ENCODE results near the gene TBX5. TPM values are rescaled to one million over a fixed set of nuclear protein-coding genes. Genes with fewer than 3 reads are reported as not detected.
A peak's percentile ranks its signal among the peaks of the same experiment; 100 is the strongest.

The TBX5 gene
- total and polyA plus RNA-seq, 2 of the 4 experiments (the other 2 are of a cell fraction) = 13.3 to 14.7 TPM

GRCh38 chr12:114408886-114409851, 3.2 kb upstream of the TBX5 start:
- TF ChIP-seq MAFK (IDR thresholded peaks at IDR 0.05; ENCODE audit: low read depth, low read length) (no peak), RFX5 (IDR thresholded peaks at IDR 0.05; ENCODE audit: low read depth, low read length) (no peak), POLR2A (IDR thresholded peaks at IDR 0.05; ENCODE audit: low read depth, low read length) (0 out of 2 replicates have a peak, but pooled peaks have one; percentile 45), CTCF (conservative IDR thresholded peaks at IDR 0.05; ENCODE audit: low read depth, low read length) (no peak), CEBPB (IDR thresholded peaks at IDR 0.05; ENCODE audit: low read depth, low read length) (peak; percentile 29; the same call in 1 of the 2 replicates), SMC3 (IDR thresholded peaks at IDR 0.05; ENCODE audit: low read depth, low read length) (no peak), CHD1 (IDR thresholded peaks at IDR 0.05; ENCODE audit: low read depth, low read length) (0 out of 2 replicates have a peak, but pooled peaks have one; percentile 4)
- dilution Hi-C loops (cut with HindIII; ENCODE audit: low sequenced_read_pairs, unreplicated experiment) = no loop called here
- peak overlapping the region; percentile 35; the same call in 1 of the 2 replicates for H2AK5ac ChIP-seq (ENCODE audit: low read depth, low read length)
- ATAC-seq (ENCODE audit: low read depth) (0 out of 2 replicates have a peak, but pooled peaks have one; percentile 4), DNase-seq (peak; percentile 79)
- peak overlapping the region; percentile 90 for H4K91ac ChIP-seq (ENCODE audit: insufficient read depth, low read depth, low read length)
- H3K23ac ChIP-seq (ENCODE audit: low read depth, low read length) = peak overlapping the region; percentile 98
- peak overlapping the region; percentile 99 for H3K56ac ChIP-seq (ENCODE audit: extremely low read depth, insufficient read depth, low read length)
- H2AFZ ChIP-seq (replicated peaks; ENCODE audit: low read length, poor library complexity) = peak overlapping the region; percentile 83
- H3K4me1 ChIP-seq (ENCODE audit: control insufficient read depth, insufficient read depth, low read length) = peaks cover 17% of the 10 kb centered on the region
- no peaks in the 10 kb centered on the region for H3K9me1 ChIP-seq (ENCODE audit: insufficient read depth, low read length)
- H3K36me3 ChIP-seq (ENCODE audit: control insufficient read depth, insufficient read depth, low read length) = peaks cover 3% of the 10 kb centered on the region; the same call in 1 of the 2 replicates
- H3K27ac ChIP-seq (ENCODE audit: insufficient read depth, low read length) = peak overlapping the region; percentile 100
- ChIA-PET POLR2A (ENCODE audit: unreplicated experiment) (interaction anchor here (0.7 kb wide), 1 partner anchor 18 kb away, joined by 3 read pairs; no protein-coding TSS in a partner anchor), CTCF (interaction anchor here (0.6 to 2.6 kb wide), 3 partner anchors 66 to 246 kb away, joined by 3 to 9 read pairs (median 3); no protein-coding TSS in a partner anchor)
- H2BK5ac ChIP-seq (ENCODE audit: low read depth, low read length, poor library complexity, severe bottlenecking) = peak overlapping the region; percentile 95
- no peaks in the 10 kb centered on the region for H3K27me3 ChIP-seq (ENCODE audit: control insufficient read depth, insufficient read depth, low read length)
- peak overlapping the region; percentile 74 for H4K5ac ChIP-seq (ENCODE audit: low read depth, low read length)
- peak overlapping the region; percentile 91; the same call in 2 of the 3 replicates for H2BK15ac ChIP-seq (ENCODE audit: low read depth, low read length)
- WGBS, 2 experiments (ENCODE audit: extremely low coverage in 2 of 2, insufficient read length in 1 of 2) = 0% methylated on average over 54 of the region's 71 CpGs; no CpG with 5 or more reads in 1 of the 2 experiments
- H3K79me1 ChIP-seq (ENCODE audit: low read depth in 1 of 2, low read length in 2 of 2) = peaks cover 3 to 25% of the 10 kb centered on the region in 2 experiments; a peak in 2 of 4 replicates
- H3K14ac ChIP-seq (replicated peaks; ENCODE audit: low read depth, low read length) = peak overlapping the region; percentile 97
- peak overlapping the region; percentile 99 for H3K9ac ChIP-seq (ENCODE audit: low read depth, low read length)
- peak overlapping the region; percentile 97 for H3K4ac ChIP-seq (ENCODE audit: low read depth, low read length)
- no TSS peak for BruUV-seq (replicated peaks)
- in situ Hi-C loops (cut with MboI; ENCODE audit: low sequenced_read_pairs) = loop anchor here (25.0 kb wide), 2 partner anchors 928 to 1222 kb away; partner anchors contain the start of genes DDX54 and RITA1
- H3K9me3 ChIP-seq (ENCODE audit: control insufficient read depth, insufficient read depth, low read length) = no peaks in the 10 kb centered on the region
- intact Hi-C loops (cut with micrococcal nuclease) = no loop called here
- H3K18ac ChIP-seq (ENCODE audit: low read depth, low read length) = peak overlapping the region; percentile 84
- H3K4me2 ChIP-seq (ENCODE audit: low read depth, low read length) = peak overlapping the region; percentile 72
- peak overlapping the region; percentile 90 for H2BK20ac ChIP-seq (ENCODE audit: low read depth, low read length)
- H4K20me1 ChIP-seq (ENCODE audit: insufficient read depth, low read length) = 0 out of 2 replicates have a peak, but pooled peaks cover 3% of the 10 kb centered on the region
- H4K8ac ChIP-seq (ENCODE audit: low read depth in 2 of 2, low read length in 2 of 2) = peak overlapping the region; percentile 90 to 94; a peak in 3 of 4 replicates
- peak overlapping the region; percentile 88 for H2BK120ac ChIP-seq (ENCODE audit: low read depth, low read length)
- peak overlapping the region; percentile 91 for H2AK9ac ChIP-seq (replicated peaks; ENCODE audit: low read depth, low read length, poor library complexity)
- H3K4me3 ChIP-seq (ENCODE audit: insufficient read depth, low read depth, low read length) = peak overlapping the region; percentile 97
